ENCODE results near the gene KIF1A.

Gene KIF1A

GRCh38 chr2:240735476-240735875 is 84.5 kb downstream of the KIF1A start:
- no peak for DNase-seq (ENCODE audit: low read depth)

GRCh38 chr2:240734756-240735155 is 85.3 kb downstream of the KIF1A start:
- DNase-seq (ENCODE audit: low read depth) = no peak

GRCh38 chr2:240733803-240734495 is 86.1 kb downstream of the KIF1A start:
- no peak for DNase-seq (ENCODE audit: low read depth)

GRCh38 chr2:240732911-240733622 is 87.0 kb downstream of the KIF1A start:
- no peak for DNase-seq (ENCODE audit: low read depth)

GRCh38 chr2:240732184-240732583 is 87.8 kb downstream of the KIF1A start:
- no peak for DNase-seq (ENCODE audit: low read depth)

GRCh38 chr2:240731178-240731545 is 88.9 kb downstream of the KIF1A start:
- no peak for DNase-seq (ENCODE audit: low read depth)

- no peak for DNase-seq (ENCODE audit: low read depth)
Observed at GRCh38 chr2:240730501-240731177, 89.4 kb downstream of the KIF1A start.

- DNase-seq (ENCODE audit: low read depth) = no peak
Observed at GRCh38 chr2:240728827-240729226, 91.2 kb downstream of the KIF1A start.

GRCh38 chr2:240728361-240728760 is 91.7 kb downstream of the KIF1A start:
- no peak for DNase-seq (ENCODE audit: low read depth)

GRCh38 chr2:240727913-240728312 is 92.1 kb downstream of the KIF1A start:
- no peak for DNase-seq (ENCODE audit: low read depth)

- no peak for DNase-seq (ENCODE audit: low read depth)
Observed at GRCh38 chr2:240727439-240727838, 92.6 kb downstream of the KIF1A start.

GRCh38 chr2:240726876-240727275 is 93.1 kb downstream of the KIF1A start:
- no peak for DNase-seq (ENCODE audit: low read depth)

- DNase-seq (ENCODE audit: low read depth) = no peak
Observed at GRCh38 chr2:240725671-240726070, 94.3 kb downstream of the KIF1A start.

- no peak for DNase-seq (ENCODE audit: low read depth)
Observed at GRCh38 chr2:240725266-240725665, 94.8 kb downstream of the KIF1A start.

- no peak for DNase-seq (ENCODE audit: low read depth)
Observed at GRCh38 chr2:240724431-240724830, 95.6 kb downstream of the KIF1A start.

GRCh38 chr2:240723851-240724250 is 96.2 kb downstream of the KIF1A start:
- DNase-seq (ENCODE audit: low read depth) = no peak

GRCh38 chr2:240722796-240723735 is 97.0 kb downstream of the KIF1A start:
- no peak for DNase-seq (ENCODE audit: low read depth)

GRCh38 chr2:240722376-240722775 is 97.6 kb downstream of the KIF1A start:
- no peak for DNase-seq (ENCODE audit: low read depth)

GRCh38 chr2:240721596-240722180 is 98.3 kb downstream of the KIF1A start:
- DNase-seq (ENCODE audit: low read depth) = no peak

GRCh38 chr2:240720686-240721595 is 99.1 kb downstream of the KIF1A start:
- DNase-seq (ENCODE audit: low read depth) = no peak

All from non-pigmented ciliary epithelial cell (primary cell).